Muscle layer of colon (tissue), 2 donors: ENCODE data around the gene RPS15.
A peak's percentile ranks its signal among the peaks of the same experiment; 100 is the strongest.
"Not testable (repeated sequence)": the region's sequence is repeated elsewhere in the genome, so short reads cannot be mapped to it uniquely, and the experiment has no call there.

Source experiments
- H3K27ac ChIP-seq: one replicate; pipeline ENCODE4 v1.7.0; 2013; ENCODE audit warnings: low read depth, mild to moderate bottlenecking, low read length, moderate library complexity
- H3K27me3 ChIP-seq, 2 donors: one replicate each; pipeline ENCODE4 v1.7.0; 2013; ENCODE audit warnings: low read length in 2 of 2, mild to moderate bottlenecking in 2 of 2; ENCODE audit not compliant: insufficient read depth in 2 of 2, control insufficient read depth in 1 of 2
- H3K36me3 ChIP-seq: one replicate; pipeline ENCODE4 v1.7.0; 2013; ENCODE audit warnings: mild to moderate bottlenecking, low read length; ENCODE audit not compliant: insufficient read depth
- H3K4me1 ChIP-seq: one replicate; pipeline ENCODE4 v1.7.0; 2013; ENCODE audit warnings: mild to moderate bottlenecking, low read length; ENCODE audit not compliant: insufficient read depth
- H3K4me3 ChIP-seq, 2 donors: one replicate each; pipeline ENCODE4 v1.7.0; 2013; ENCODE audit warnings: low read length in 2 of 2, low read depth in 1 of 2, mild to moderate bottlenecking in 1 of 2, moderate library complexity in 1 of 2
- H3K9ac ChIP-seq: one replicate; pipeline ENCODE4 v1.7.0; 2013; ENCODE audit warnings: low read length
- H3K9me3 ChIP-seq: one replicate; pipeline ENCODE4 v1.7.0; 2013; ENCODE audit warnings: mild to moderate bottlenecking, low read length
- donor health status: abdominal sarcoma.
- donor health status: Adenocarcinoma of cecum.

RPS15 gene

DNA sequence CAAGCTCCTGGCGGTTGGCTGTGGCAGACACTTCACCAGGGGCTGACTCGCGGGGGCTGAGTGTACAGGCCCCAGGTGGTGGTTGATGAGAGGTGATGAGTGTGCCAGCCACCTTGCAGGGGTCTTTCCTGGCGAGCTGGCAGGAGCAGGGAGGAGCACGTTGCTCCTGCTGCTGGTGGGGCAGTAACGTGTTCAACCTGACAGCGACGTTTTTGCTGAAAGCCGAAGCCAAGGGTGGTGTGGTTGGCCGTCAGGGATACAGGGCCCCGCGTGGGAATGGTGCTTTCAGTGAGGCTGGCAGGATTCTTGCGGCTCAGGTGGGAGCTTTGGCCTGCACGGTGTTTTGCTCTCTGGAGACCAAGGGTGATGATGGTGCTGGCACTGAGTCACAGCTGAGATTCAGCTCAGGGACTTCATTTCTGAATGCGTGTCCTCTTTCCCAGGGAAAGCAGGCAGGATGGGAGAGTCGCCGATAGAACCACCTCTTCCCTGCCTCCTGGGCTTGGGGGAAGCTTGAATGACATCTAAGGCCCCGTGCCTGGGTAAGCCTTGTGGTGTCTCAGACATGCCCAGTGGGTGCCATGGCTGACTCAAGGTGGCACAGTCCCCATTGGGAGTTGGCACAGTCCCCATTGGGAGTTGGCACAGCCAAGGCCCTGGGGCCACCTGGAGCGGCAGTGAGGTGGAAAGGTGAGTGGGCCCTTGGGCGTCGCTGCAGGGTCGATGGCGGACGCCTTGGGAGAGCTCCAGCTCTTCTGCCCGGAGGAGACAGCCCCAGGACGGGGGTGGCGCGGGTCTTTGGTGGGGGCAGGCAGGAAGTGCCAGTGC lies 22.0 kb upstream of the RPS15 start:
- H3K4me1 ChIP-seq = peaks cover 50% of the 10 kb centered on the region
- H3K27me3 ChIP-seq = no peaks in the 10 kb centered on the region
- H3K27ac ChIP-seq = peak overlapping the region; percentile 50
- no peaks in the 10 kb centered on the region for H3K9me3 ChIP-seq
- H3K9ac ChIP-seq = no peak overlapping the region
- peaks cover 26% of the 10 kb centered on the region for H3K36me3 ChIP-seq
- no peak overlapping the region for H3K4me3 ChIP-seq

DNA sequence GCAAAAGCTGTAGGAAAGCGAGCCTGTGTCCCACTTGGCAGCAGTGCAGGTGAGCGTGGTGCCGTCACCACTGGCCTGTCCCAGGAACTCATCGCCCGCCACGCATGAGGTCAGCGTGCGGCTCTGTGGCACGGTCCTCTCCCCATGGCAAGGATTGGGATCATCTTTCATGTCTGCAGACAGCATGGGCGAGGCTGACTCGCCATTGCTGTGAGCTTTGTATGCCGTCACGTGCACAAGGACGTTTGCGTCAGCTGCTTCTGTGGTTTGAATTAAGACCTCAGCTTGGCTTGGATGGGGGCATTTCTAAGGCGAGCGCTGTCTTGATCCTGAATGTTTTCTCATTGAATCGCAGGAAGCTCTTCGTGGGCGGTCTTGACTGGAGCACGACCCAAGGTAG lies 21.1 kb upstream of the RPS15 start:
- no peak overlapping the region for H3K9ac ChIP-seq
- H3K36me3 ChIP-seq = peaks cover 26% of the 10 kb centered on the region
- peak overlapping the region; percentile 50 for H3K27ac ChIP-seq
- H3K27me3 ChIP-seq = no peaks in the 10 kb centered on the region
- H3K4me1 ChIP-seq = peaks cover 41% of the 10 kb centered on the region
- no peak overlapping the region for H3K4me3 ChIP-seq
- H3K9me3 ChIP-seq = no peaks in the 10 kb centered on the region

- H3K36me3 ChIP-seq = peaks cover 26% of the 10 kb centered on the region
- H3K27me3 ChIP-seq = no peaks in the 10 kb centered on the region
- peak overlapping the region; percentile 14 for H3K27ac ChIP-seq
- no peak overlapping the region for H3K4me3 ChIP-seq
- no peaks in the 10 kb centered on the region for H3K9me3 ChIP-seq
- H3K9ac ChIP-seq = no peak overlapping the region
- peaks cover 39% of the 10 kb centered on the region for H3K4me1 ChIP-seq
These were observed 20.3 kb upstream of the RPS15 start for GRCh38 chr19:1417681-1418495.

DNA sequence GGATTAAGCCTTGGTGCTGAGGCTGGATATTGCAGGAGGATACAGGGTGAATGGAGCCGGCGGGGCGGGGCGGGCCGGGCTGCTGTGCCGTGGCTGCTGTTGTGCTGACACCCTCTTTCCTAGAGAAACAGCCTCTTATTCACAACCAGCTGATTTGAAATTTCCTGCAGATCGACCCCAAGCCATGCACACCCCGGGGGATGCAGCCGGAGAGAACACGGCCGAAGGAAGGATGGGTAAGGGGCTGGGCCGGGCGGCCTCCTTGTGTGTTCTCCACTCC lies 19.8 kb upstream of the RPS15 start:
- Histone ChIP-seq H3K36me3 (peaks cover 32% of the 10 kb centered on the region), H3K27me3 (no peaks in the 10 kb centered on the region), H3K27ac (peak overlapping the region; percentile 12), H3K9me3 (no peaks in the 10 kb centered on the region), H3K4me1 (peaks cover 42% of the 10 kb centered on the region), H3K4me3 (no peak overlapping the region), H3K9ac (no peak overlapping the region)

- Histone ChIP-seq H3K4me1 (peaks cover 42% of the 10 kb centered on the region), H3K36me3 (peaks cover 37% of the 10 kb centered on the region), H3K4me3 (no peak overlapping the region), H3K9me3 (no peaks in the 10 kb centered on the region), H3K27me3 (no peaks in the 10 kb centered on the region), H3K9ac (no peak overlapping the region), H3K27ac (no peak overlapping the region)
These were observed 19.1 kb upstream of the RPS15 start for GRCh38 chr19:1418951-1419738.

DNA sequence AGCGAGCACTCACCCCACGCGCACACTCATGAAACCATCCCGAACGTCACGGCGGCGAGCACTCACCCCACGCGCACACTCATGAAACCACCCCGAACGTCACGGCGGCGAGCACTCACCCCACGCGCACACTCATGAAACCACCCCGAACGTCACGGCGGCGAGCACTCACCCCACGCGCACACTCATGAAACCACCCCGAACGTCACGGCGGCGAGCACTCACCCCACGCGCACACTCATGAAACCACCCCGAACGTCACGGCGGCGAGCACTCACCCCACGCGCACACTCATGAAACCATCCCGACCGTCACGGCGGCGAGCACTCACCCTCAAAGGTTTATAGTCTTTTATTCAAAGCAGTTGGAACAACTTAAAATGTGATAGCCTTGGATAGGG lies 18.1 kb upstream of the RPS15 start:
- H3K9me3 ChIP-seq, H3K27me3 ChIP-seq, H3K27ac ChIP-seq, H3K4me3 ChIP-seq, H3K9ac ChIP-seq: not testable (repeated sequence)
- Histone ChIP-seq H3K4me1 (peaks cover 38% of the 10 kb centered on the region), H3K36me3 (peaks cover 40% of the 10 kb centered on the region)

DNA sequence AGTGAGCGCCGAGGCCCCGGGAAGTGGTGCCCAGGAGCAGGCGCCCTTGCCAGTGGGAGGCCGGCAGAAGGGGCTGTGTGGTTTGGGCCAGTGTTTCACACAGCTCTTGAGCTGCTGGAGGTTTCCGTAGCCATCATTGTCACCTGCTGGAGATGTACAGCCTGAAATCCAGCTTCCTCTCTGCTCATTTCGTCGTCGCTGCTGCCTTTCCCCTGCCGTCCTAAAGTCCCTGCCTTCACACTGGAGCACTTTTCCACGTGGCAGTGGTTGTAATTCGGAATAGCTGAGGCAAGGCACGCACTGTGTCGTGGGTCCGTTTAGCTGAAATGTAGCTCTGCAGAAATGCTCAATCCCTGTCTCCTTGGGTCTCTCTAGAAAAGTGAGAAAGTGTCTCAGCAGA lies 17.6 kb upstream of the RPS15 start:
- Histone ChIP-seq H3K27me3 (no peaks in the 10 kb centered on the region), H3K9ac (no peak overlapping the region), H3K4me1 (peaks cover 33% of the 10 kb centered on the region), H3K36me3 (peaks cover 45% of the 10 kb centered on the region), H3K27ac (no peak overlapping the region), H3K9me3 (no peaks in the 10 kb centered on the region), H3K4me3 (no peak overlapping the region)

DNA sequence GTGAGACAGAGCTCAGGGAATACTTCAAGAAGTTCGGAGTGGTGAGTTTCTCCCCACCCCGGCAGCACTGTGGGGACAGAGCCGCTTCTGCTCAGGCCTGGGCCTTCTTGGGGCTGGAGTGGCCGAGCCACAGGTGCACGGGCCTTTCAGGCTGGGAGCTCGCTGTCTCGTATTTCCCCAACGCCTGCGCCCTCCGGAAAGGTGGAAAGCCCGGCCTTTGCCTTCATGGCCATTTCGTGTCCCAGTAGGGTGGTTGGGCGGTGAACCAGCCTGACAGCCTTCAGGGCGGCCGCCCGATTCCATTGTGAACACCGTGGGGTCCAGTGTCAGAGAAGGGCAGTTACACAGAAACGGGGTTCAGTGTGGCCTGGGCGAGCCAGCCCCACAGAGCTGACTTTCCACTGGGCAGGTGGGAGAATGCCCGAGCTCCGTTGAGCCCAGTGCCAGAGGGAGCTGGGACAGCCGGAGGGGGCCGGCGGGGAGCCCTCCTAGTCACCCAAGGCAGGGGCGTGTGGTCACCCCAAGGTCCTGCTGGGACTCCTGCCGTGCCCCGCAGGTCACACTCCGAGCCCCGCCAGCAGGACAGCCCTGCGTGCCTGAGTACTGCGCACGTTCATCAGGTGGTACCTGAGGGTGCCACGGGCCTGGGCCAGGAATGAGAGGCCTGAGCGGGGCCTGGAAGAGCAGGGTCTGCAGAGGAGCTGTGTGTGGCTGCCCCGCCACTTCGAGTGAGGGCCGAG lies 16.8 kb upstream of the RPS15 start:
- Histone ChIP-seq H3K9ac (no peak overlapping the region), H3K27ac (no peak overlapping the region), H3K27me3 (no peaks in the 10 kb centered on the region), H3K4me3 (no peak overlapping the region), H3K4me1 (peaks cover 25% of the 10 kb centered on the region), H3K9me3 (no peaks in the 10 kb centered on the region), H3K36me3 (peaks cover 53% of the 10 kb centered on the region)

DNA sequence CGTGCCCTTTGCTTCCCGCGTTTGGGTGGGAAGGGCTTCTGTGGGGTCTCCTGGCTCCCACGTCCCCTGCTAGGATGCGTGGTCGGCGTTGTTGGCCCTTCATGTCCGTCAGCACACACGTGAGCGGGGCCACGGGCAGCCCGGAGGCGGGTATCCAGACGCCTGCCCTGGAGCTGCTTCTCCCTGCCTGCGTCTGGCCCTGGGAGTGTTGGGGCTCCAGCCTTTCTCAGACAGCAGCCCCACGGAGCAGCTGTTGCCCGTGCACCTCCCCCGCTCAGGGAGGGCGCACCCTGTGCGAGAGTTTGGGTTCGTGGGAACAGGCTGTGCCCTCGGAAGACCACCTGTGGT lies 16.3 kb upstream of the RPS15 start:
- Histone ChIP-seq H3K4me1 (peaks cover 20% of the 10 kb centered on the region), H3K27ac (no peak overlapping the region), H3K36me3 (peaks cover 55% of the 10 kb centered on the region), H3K9me3 (no peaks in the 10 kb centered on the region), H3K27me3 (no peaks in the 10 kb centered on the region), H3K4me3 (no peak overlapping the region), H3K9ac (no peak overlapping the region)

GRCh38 chr19:1422360-1422759 lies 15.8 kb upstream of the RPS15 start:
- H3K36me3 ChIP-seq = peaks cover 57% of the 10 kb centered on the region
- no peak overlapping the region for H3K9ac ChIP-seq
- H3K4me3 ChIP-seq = no peak overlapping the region
- H3K27me3 ChIP-seq = no peaks in the 10 kb centered on the region
- peaks cover 16% of the 10 kb centered on the region for H3K4me1 ChIP-seq
- no peaks in the 10 kb centered on the region for H3K9me3 ChIP-seq
- H3K27ac ChIP-seq = no peak overlapping the region

DNA sequence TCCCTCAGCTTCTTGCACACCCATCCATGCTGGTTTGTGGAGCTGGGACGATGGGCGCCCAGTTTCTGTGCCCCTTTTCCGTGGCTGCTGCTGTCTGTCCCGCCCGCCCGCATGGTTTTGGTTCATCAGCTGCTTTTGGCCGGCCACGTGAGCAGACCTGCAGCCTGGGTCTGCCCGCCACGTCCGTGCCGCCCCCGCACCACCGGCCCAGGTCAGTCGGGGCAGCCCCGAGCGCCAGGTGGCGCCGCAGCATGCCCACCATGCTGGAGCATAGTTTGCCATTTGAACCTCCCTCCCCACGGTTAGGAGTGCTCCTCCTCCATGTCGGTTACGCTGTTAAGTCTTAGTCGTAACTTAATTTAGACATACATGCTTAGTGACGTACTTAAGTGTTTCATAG lies 15.3 kb upstream of the RPS15 start:
- Histone ChIP-seq H3K36me3 (peaks cover 59% of the 10 kb centered on the region), H3K4me3 (no peak overlapping the region), H3K27me3 (no peaks in the 10 kb centered on the region), H3K9me3 (no peaks in the 10 kb centered on the region), H3K9ac (no peak overlapping the region), H3K27ac (no peak overlapping the region), H3K4me1 (peaks cover 10% of the 10 kb centered on the region)
